NCI-H1105 treated with DMSO at 0.1 percent for 48 hours (cell line): Measurements from ENCODE around the gene CLEC18C.
"Not testable (repeated sequence)": the region's sequence is repeated elsewhere in the genome, so short reads cannot be mapped to it uniquely, and the experiment has no call there.

ENCODE experiments used
- DNase-seq: peaks from one replicate; lab custom pipeline; 2025; lab: John Stamatoyannopoulos, UW

Gene CLEC18C

GRCh38 chr16:70218586-70218985, 45.0 kb downstream of the CLEC18C start:
- not testable (repeated sequence) for DNase-seq

- not testable (repeated sequence) for DNase-seq
Measured at GRCh38 chr16:70222574-70222973, 49.0 kb downstream of the CLEC18C start.

DNA sequence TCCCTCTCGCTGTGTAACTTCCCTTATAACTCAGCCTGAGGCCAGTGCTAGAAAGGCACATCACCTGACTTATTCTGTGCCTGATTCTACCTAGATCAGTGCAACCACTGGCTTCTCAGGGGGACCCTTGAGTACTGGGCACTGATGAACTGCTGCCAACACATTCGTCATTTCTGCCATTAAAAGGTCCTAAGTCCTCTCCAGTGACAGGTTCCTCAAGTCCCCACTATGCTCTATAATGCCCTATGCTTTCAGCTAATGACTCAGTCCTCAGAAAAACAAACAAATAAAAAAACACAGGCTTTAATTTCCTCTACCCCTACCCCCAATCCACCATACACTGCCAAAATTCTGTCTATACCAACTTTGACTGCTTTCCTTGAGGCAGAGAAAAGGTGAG, 49.6 kb downstream of the CLEC18C start:
- DNase-seq = not testable (repeated sequence)

GRCh38 chr16:70223971-70224513, 50.5 kb downstream of the CLEC18C start:
- not testable (repeated sequence) for DNase-seq

DNA sequence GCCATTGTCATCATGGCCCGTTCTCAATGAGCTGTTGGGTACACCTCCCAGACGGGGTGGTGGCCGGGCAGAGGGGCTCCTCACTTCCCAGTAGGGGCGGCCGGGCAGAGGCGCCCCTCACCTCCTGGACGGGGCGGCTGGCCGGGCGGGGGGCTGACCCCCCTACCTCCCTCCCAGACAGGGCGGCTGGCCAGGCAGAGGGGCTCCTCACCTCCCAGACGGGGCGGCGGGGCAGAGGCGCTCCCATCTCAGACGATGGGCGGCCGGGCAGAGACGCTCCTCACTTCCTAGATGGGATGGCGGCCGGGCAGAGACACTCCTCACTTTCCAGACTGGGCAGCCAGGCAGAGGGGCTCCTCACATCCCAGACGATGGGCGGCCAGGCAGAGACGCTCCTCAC, 51.1 kb downstream of the CLEC18C start:
- DNase-seq = not testable (repeated sequence)

- not testable (repeated sequence) for DNase-seq
Measured at GRCh38 chr16:70225430-70225829, 51.8 kb downstream of the CLEC18C start.

- not testable (repeated sequence) for DNase-seq
Measured at GRCh38 chr16:70226024-70226423, 52.4 kb downstream of the CLEC18C start.

DNA sequence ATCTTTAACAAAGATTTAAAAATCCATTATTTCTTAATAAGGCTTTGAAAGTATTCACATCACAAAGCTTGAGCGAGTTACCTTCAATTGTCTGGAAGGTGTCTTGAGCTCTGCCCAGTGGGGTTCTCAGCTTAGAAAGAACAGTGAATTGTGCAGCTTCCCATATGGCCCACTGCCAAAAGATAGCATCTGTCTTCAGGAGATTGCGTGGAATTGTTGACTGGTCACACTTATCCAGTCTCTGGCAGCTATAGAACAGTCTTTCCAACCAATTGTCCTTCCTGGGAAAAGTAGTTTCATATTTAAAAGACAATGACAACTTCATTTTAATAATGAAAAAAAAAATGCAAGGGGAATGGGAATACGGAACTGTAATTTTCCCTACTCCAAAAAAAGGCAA, 58.2 kb downstream of the CLEC18C start:
- not testable (repeated sequence) for DNase-seq
